Fibroblast of lung (primary cell): Measurements from ENCODE around the gene C10orf90.

Source experiments
- EZH2 ChIP-seq: IDR thresholded peaks from 2 replicates; pipeline ENCODE4 v1.5.1; 2012; ENCODE audit warnings: low read length, control low read depth, mild to moderate bottlenecking; ENCODE audit errors: missing control alignments
- TF ChIP-seq, protein P1 (sequence below), 2 donors: IDR thresholded peaks in 1 of 2; conservative IDR thresholded peaks in 1 of 2; 1 replicate in 1 of 2; 2 replicates in 1 of 2; pipeline ENCODE4 v1.5.1; 2011 to 2012; ENCODE audit warnings: low read length in 2 of 2, control low read depth in 1 of 2, inconsistent platforms in 1 of 2, low read depth in 1 of 2, mild to moderate bottlenecking in 1 of 2

DNA sequence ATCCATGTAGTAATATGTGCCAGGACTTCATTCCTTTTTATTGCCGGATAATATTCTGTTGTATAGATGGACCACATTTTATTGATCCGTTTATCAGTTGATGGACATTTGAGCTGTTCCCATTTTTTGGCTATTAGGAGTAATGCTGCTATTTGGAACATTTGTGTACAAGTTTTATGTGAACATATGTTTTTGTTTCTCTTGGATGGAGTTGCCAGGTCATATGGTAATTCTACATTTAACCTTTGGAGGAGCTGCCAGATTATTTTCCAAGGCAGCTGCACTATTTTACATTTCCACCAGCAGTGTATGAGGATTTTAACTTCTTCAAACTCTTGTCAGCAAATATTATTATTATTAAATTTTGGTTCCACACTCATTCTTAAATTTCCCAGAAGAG, 59.2 kb downstream of the C10orf90 start:
- TF ChIP-seq, protein P1, sequence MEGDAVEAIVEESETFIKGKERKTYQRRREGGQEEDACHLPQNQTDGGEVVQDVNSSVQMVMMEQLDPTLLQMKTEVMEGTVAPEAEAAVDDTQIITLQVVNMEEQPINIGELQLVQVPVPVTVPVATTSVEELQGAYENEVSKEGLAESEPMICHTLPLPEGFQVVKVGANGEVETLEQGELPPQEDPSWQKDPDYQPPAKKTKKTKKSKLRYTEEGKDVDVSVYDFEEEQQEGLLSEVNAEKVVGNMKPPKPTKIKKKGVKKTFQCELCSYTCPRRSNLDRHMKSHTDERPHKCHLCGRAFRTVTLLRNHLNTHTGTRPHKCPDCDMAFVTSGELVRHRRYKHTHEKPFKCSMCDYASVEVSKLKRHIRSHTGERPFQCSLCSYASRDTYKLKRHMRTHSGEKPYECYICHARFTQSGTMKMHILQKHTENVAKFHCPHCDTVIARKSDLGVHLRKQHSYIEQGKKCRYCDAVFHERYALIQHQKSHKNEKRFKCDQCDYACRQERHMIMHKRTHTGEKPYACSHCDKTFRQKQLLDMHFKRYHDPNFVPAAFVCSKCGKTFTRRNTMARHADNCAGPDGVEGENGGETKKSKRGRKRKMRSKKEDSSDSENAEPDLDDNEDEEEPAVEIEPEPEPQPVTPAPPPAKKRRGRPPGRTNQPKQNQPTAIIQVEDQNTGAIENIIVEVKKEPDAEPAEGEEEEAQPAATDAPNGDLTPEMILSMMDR (conservative IDR thresholded peaks at IDR 0.05 in 1 of 2, IDR thresholded peaks at IDR 0.05 in 1 of 2; ENCODE audit: low read depth in 1 of 2, low read length in 2 of 2): no peak
- no peak for TF ChIP-seq EZH2
